ENCODE results near the gene WDCP. TPM values are rescaled to one million over a fixed set of nuclear protein-coding genes. Genes with fewer than 3 reads are reported as not detected.

Gene WDCP
- total RNA-seq, 1 donor from 2014 or later, result 12.5 TPM

- Mint-ChIP-seq H3K27ac (ENCODE audit: unreplicated experiment) (no peak overlapping the region), H3K4me3 (ENCODE audit: unreplicated experiment) (peak overlapping the region; percentile 44), H3K36me3 (ENCODE audit: low read depth) (no peaks in the 10 kb centered on the region), H3K27me3 (ENCODE audit: low read depth) (peaks cover 6% of the 10 kb centered on the region), H3K9me3 (ENCODE audit: low read depth) (no peaks in the 10 kb centered on the region), H3K4me1 (ENCODE audit: low read depth) (peaks cover 7% of the 10 kb centered on the region)
- TF ChIP-seq CTCF (IDR thresholded peaks at IDR 0.05), result no peak
- DNase-seq (ENCODE audit: low spot score), result no peak
Measured at GRCh38 chr2:24009367-24009679, 37.9 kb downstream of the WDCP start.

GRCh38 chr2:24008672-24009366 lies 38.4 kb downstream of the WDCP start:
- Mint-ChIP-seq H3K4me1 (ENCODE audit: low read depth) (peaks cover 7% of the 10 kb centered on the region), H3K9me3 (ENCODE audit: low read depth) (no peaks in the 10 kb centered on the region), H3K27me3 (ENCODE audit: low read depth) (peaks cover 6% of the 10 kb centered on the region), H3K4me3 (ENCODE audit: unreplicated experiment) (peak overlapping the region; percentile 44), H3K27ac (ENCODE audit: unreplicated experiment) (no peak overlapping the region), H3K36me3 (ENCODE audit: low read depth) (no peaks in the 10 kb centered on the region)
- DNase-seq (ENCODE audit: low spot score), result no peak
- TF ChIP-seq CTCF (IDR thresholded peaks at IDR 0.05), result no peak

GRCh38 chr2:24007693-24008092 lies 39.5 kb downstream of the WDCP start:
- Mint-ChIP-seq H3K4me1 (ENCODE audit: low read depth) (peaks cover 7% of the 10 kb centered on the region), H3K4me3 (ENCODE audit: unreplicated experiment) (no peak overlapping the region), H3K27ac (ENCODE audit: unreplicated experiment) (no peak overlapping the region), H3K27me3 (ENCODE audit: low read depth) (peaks cover 6% of the 10 kb centered on the region), H3K36me3 (ENCODE audit: low read depth) (no peaks in the 10 kb centered on the region), H3K9me3 (ENCODE audit: low read depth) (no peaks in the 10 kb centered on the region)
- no peak for TF ChIP-seq CTCF (IDR thresholded peaks at IDR 0.05)
- DNase-seq (ENCODE audit: low spot score), result no peak

- H3K4me1 Mint-ChIP-seq (ENCODE audit: low read depth), result no peaks in the 10 kb centered on the region
- TF ChIP-seq CTCF (IDR thresholded peaks at IDR 0.05), result no peak
- H3K36me3 Mint-ChIP-seq (ENCODE audit: low read depth), result peaks cover 4% of the 10 kb centered on the region
- no peak for DNase-seq (ENCODE audit: low spot score)
- H3K4me3 Mint-ChIP-seq (ENCODE audit: unreplicated experiment), result no peak overlapping the region
- H3K9me3 Mint-ChIP-seq (ENCODE audit: low read depth), result no peaks in the 10 kb centered on the region
- no peaks in the 10 kb centered on the region for H3K27me3 Mint-ChIP-seq (ENCODE audit: low read depth)
- H3K27ac Mint-ChIP-seq (ENCODE audit: unreplicated experiment), result no peak overlapping the region
Measured at GRCh38 chr2:23994567-23994966, 52.6 kb downstream of the WDCP start.

GRCh38 chr2:23993736-23994269 lies 53.4 kb downstream of the WDCP start:
- Mint-ChIP-seq H3K4me3 (ENCODE audit: unreplicated experiment) (no peak overlapping the region), H3K27ac (ENCODE audit: unreplicated experiment) (no peak overlapping the region), H3K4me1 (ENCODE audit: low read depth) (no peaks in the 10 kb centered on the region), H3K36me3 (ENCODE audit: low read depth) (peaks cover 4% of the 10 kb centered on the region), H3K27me3 (ENCODE audit: low read depth) (no peaks in the 10 kb centered on the region), H3K9me3 (ENCODE audit: low read depth) (no peaks in the 10 kb centered on the region)
- TF ChIP-seq CTCF (IDR thresholded peaks at IDR 0.05), result no peak
- no peak for DNase-seq (ENCODE audit: low spot score)

Measured in chondrocyte (in vitro differentiated cells).